ENCODE results near the gene IRS2.

DNA sequence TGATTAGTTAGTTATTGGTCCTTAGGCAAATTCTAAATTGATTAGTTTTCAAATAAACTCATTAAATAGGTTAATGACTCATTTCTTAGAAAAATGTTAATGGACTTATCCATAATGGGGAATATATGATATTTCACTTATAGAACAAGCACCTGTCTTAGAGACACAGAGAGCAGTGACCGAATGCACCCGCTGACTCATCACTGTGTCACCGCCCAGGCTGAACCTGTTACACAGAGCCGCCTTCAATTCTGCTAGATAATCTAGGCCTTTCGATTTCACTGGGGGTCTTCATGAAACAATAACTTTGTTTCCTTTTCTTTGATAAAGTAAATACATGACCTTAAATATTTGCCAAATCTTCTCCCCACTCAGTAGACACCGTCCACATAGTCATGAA is 13.1 kb downstream of the IRS2 start:
- TF ChIP-seq POLR2AphosphoS5 (IDR thresholded peaks at IDR 0.05; ENCODE audit: low read depth, low read length), result no peak
- no peak for TF ChIP-seq NFIC (IDR thresholded peaks at IDR 0.05; ENCODE audit: borderline replicate concordance)
- TF ChIP-seq, protein P1, sequence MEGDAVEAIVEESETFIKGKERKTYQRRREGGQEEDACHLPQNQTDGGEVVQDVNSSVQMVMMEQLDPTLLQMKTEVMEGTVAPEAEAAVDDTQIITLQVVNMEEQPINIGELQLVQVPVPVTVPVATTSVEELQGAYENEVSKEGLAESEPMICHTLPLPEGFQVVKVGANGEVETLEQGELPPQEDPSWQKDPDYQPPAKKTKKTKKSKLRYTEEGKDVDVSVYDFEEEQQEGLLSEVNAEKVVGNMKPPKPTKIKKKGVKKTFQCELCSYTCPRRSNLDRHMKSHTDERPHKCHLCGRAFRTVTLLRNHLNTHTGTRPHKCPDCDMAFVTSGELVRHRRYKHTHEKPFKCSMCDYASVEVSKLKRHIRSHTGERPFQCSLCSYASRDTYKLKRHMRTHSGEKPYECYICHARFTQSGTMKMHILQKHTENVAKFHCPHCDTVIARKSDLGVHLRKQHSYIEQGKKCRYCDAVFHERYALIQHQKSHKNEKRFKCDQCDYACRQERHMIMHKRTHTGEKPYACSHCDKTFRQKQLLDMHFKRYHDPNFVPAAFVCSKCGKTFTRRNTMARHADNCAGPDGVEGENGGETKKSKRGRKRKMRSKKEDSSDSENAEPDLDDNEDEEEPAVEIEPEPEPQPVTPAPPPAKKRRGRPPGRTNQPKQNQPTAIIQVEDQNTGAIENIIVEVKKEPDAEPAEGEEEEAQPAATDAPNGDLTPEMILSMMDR (IDR thresholded peaks at IDR 0.05), result no peak

All from SK-N-SH (cell line).